Islet of Langerhans (tissue), 1 donor: ENCODE measurements around the gene LIMS2.

Experiments used
- FAIRE-seq: peaks from one replicate; lab custom pipeline; 2011; peaks lifted over from hg19 to GRCh38; lab: Jason Lieb, UNC

The LIMS2 gene

GRCh38 chr2:127656569-127657231 lies 18.6 kb downstream of the LIMS2 start:
- FAIRE-seq: no peak

GRCh38 chr2:127655209-127656073 lies 19.9 kb downstream of the LIMS2 start:
- no peak for FAIRE-seq

GRCh38 chr2:127654838-127655175 lies 20.5 kb downstream of the LIMS2 start:
- no peak for FAIRE-seq

GRCh38 chr2:127654084-127654837 lies 21.1 kb downstream of the LIMS2 start:
- no peak for FAIRE-seq

- no peak for FAIRE-seq
Measured at GRCh38 chr2:127653421-127654083, 21.8 kb downstream of the LIMS2 start.

GRCh38 chr2:127652786-127653357 lies 22.5 kb downstream of the LIMS2 start:
- FAIRE-seq: no peak

GRCh38 chr2:127651971-127652550 lies 23.3 kb downstream of the LIMS2 start:
- FAIRE-seq: no peak

- no peak for FAIRE-seq
Measured at GRCh38 chr2:127651381-127651809, 23.9 kb downstream of the LIMS2 start.

- no peak for FAIRE-seq
Measured at GRCh38 chr2:127650785-127651380, 24.4 kb downstream of the LIMS2 start.

- no peak for FAIRE-seq
Measured at GRCh38 chr2:127650041-127650784, 25.1 kb downstream of the LIMS2 start.

- FAIRE-seq: no peak
Measured at GRCh38 chr2:127649684-127650040, 25.7 kb downstream of the LIMS2 start.

- FAIRE-seq: no peak
Measured at GRCh38 chr2:127649100-127649611, 26.2 kb downstream of the LIMS2 start.

GRCh38 chr2:127648321-127648720 lies 27.0 kb downstream of the LIMS2 start:
- FAIRE-seq: no peak

- FAIRE-seq: no peak
Measured at GRCh38 chr2:127647242-127648190, 27.8 kb downstream of the LIMS2 start.

- no peak for FAIRE-seq
Measured at GRCh38 chr2:127646487-127647241, 28.7 kb downstream of the LIMS2 start.

- no peak for FAIRE-seq
Measured at GRCh38 chr2:127645395-127646291, 29.7 kb downstream of the LIMS2 start, which contains the start of gene GPR17. GPR17 (plus strand) TSS chr2:127646153; CDS start chr2:127650736, 4,583 bp downstream.

- no peak for FAIRE-seq
Measured at GRCh38 chr2:127645026-127645394, 30.3 kb downstream of the LIMS2 start.
